Endothelial cell (in vitro differentiated cells): ENCODE measurements around the gene SH3RF1. TPM values are rescaled to one million over a fixed set of nuclear protein-coding genes. Genes with fewer than 3 reads are reported as not detected.

Experiments
- DNase-seq: peaks from one replicate; pipeline ENCODE4 v3.0.0; 2021; ENCODE audit warnings: low spot score
- H3K27ac Mint-ChIP-seq: one replicate; pipeline ENCODE4 v1.8.0; 2021; ENCODE audit warnings: mixed read lengths, inconsistent platforms; ENCODE audit not compliant: unreplicated experiment
- H3K27me3 Mint-ChIP-seq: one replicate; pipeline ENCODE4 v1.8.0; 2021; ENCODE audit warnings: mild to moderate bottlenecking, moderate library complexity, mixed read lengths, inconsistent platforms; ENCODE audit not compliant: unreplicated experiment
- H3K36me3 Mint-ChIP-seq: one replicate; pipeline ENCODE4 v1.8.0; 2021; ENCODE audit warnings: mild to moderate bottlenecking, low read depth, mixed read lengths, inconsistent platforms; ENCODE audit not compliant: unreplicated experiment
- H3K4me1 Mint-ChIP-seq: one replicate; pipeline ENCODE4 v1.8.0; 2021; ENCODE audit warnings: mild to moderate bottlenecking, mixed read lengths, inconsistent platforms; ENCODE audit not compliant: unreplicated experiment
- H3K4me3 Mint-ChIP-seq: one replicate; pipeline ENCODE4 v1.8.0; 2021; ENCODE audit warnings: mild to moderate bottlenecking, mixed read lengths, inconsistent platforms; ENCODE audit not compliant: unreplicated experiment
- H3K9me3 Mint-ChIP-seq: one replicate; pipeline ENCODE4 v1.8.0; 2021; ENCODE audit warnings: mixed read lengths, inconsistent platforms; ENCODE audit not compliant: unreplicated experiment
- CTCF ChIP-seq: fragments of 200-600 bp; sonication (generic); IDR thresholded peaks from one replicate; pipeline ENCODE4 v1.5.0; 2021; ENCODE audit warnings: antibody characterized with exemption; ENCODE audit not compliant: unreplicated experiment
- total RNA-seq: library from RNA; stranded (reverse); fragmentation: NEBNext Ultra II Directional; extraction: Animal tissue kit (Norgen Biotek cat#: 25700); gene quantifications from one replicate; pipeline ENCODE4 v1.2.1, GENCODE V29; 2021; ENCODE audit not compliant: unreplicated experiment

The SH3RF1 gene
- total RNA-seq, 1 donor from 2014 or later, result 23.5 TPM

DNA sequence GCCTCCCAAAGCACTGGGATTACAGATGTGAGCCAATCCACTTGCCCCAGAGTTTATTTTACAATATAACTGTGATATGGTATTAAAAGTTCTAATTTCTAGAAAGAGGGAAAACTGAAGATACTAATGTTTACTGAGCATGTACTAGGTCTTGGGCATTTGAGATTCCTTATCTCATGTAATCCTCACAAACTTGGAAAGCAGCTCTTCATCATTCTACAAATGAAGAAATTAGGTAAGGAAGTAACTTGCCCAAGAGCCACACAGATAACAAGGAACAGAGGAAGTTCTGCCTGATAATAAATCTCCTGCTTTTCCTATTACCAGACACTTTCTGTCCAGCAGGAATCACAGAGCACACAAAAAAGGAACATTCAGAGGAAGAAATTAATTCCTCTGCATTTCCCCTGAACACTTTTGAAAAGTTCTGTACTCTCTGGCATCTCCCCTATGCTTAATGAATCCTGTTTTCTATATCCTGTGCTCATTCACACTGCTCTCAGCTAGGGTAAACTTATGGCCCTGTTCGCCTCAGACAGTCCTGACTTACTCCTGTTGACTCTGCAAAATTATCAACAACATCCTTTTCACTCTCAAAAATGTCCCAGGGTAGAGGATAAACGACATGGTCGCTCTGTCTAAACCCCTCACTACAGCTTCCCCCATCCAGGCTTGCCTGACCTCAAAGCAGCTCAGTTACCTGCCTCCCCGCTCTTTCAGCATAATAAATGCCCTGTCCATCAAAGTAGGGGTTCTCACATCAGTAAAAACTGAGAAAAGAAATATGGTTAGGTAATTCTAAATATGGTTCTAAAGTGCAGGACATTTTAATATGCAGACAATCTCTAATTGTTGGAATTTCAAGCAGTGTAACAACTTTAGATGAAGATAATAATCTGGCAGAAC is 13.6 kb downstream of the SH3RF1 start:
- no peaks in the 10 kb centered on the region for H3K9me3 Mint-ChIP-seq
- peak overlapping the region; percentile 75 for H3K27ac Mint-ChIP-seq
- H3K4me3 Mint-ChIP-seq, result no peak overlapping the region
- peaks cover 65% of the 10 kb centered on the region for H3K4me1 Mint-ChIP-seq
- no peaks in the 10 kb centered on the region for H3K36me3 Mint-ChIP-seq
- DNase-seq, result no peak
- H3K27me3 Mint-ChIP-seq, result peaks cover 1% of the 10 kb centered on the region
- TF ChIP-seq CTCF, result no peak

DNA sequence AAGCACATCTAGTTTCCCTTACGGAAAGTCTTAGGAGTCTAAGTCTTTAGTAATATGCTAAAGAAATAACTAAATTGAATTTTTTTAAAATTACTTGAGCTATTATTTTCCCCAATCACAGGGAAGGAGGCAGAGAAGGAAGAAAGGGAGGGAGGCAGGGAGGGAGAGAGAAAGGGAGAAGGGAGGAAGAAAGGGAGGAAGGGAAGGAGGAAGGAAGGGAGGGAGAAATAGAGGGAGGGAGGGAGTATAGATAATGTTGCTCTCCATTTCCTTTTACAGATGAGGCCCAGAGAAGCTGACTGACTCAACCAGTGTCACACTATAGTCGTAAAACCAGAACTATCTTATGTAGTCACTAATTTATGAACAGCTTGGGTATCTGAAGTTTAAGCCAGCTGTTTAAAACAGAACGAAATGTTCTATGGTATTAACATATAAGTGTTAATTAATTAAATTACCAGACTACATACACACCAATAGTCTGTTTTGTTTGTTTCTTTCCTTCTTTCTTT is 14.6 kb downstream of the SH3RF1 start:
- Mint-ChIP-seq H3K27me3 (peaks cover 1% of the 10 kb centered on the region), H3K4me3 (no peak overlapping the region), H3K4me1 (peaks cover 70% of the 10 kb centered on the region), H3K36me3 (no peaks in the 10 kb centered on the region), H3K27ac (no peak overlapping the region), H3K9me3 (no peaks in the 10 kb centered on the region)
- TF ChIP-seq CTCF, result no peak
- no peak for DNase-seq

DNA sequence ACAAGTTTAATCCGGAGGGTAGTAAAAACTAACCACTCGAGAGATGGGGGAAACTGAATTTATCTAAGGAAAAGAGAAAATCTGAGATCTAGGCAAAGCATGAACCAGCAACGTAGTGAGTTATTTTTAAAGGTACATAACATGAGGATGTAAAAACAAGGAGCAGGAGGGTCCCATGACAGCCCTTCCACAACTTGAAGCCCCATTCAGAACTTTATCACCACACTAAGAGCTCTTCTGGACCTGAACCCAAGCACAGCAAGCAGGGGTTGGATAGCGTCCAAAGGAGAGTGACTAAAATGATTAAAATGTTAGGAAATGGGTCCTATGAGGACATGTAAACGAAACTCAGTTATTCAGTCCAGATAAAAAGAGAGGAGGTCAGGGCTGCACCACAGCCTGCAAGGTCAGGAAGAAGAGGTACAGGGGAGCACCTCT is 16.2 kb downstream of the SH3RF1 start:
- H3K9me3 Mint-ChIP-seq, result no peaks in the 10 kb centered on the region
- peaks cover 64% of the 10 kb centered on the region for H3K4me1 Mint-ChIP-seq
- peaks cover 1% of the 10 kb centered on the region for H3K36me3 Mint-ChIP-seq
- peaks cover 1% of the 10 kb centered on the region for H3K27me3 Mint-ChIP-seq
- no peak overlapping the region for H3K4me3 Mint-ChIP-seq
- no peak overlapping the region for H3K27ac Mint-ChIP-seq
- no peak for DNase-seq
- TF ChIP-seq CTCF, result no peak

- Mint-ChIP-seq H3K4me1 (peaks cover 63% of the 10 kb centered on the region), H3K36me3 (peaks cover 4% of the 10 kb centered on the region), H3K27me3 (no peaks in the 10 kb centered on the region), H3K27ac (no peak overlapping the region), H3K4me3 (no peak overlapping the region), H3K9me3 (no peaks in the 10 kb centered on the region)
- TF ChIP-seq CTCF, result no peak
- no peak for DNase-seq
These were observed 16.9 kb downstream of the SH3RF1 start for GRCh38 chr4:169253904-169254303.

GRCh38 chr4:169253113-169253671 is 17.6 kb downstream of the SH3RF1 start:
- no peak for DNase-seq
- no peak overlapping the region for H3K27ac Mint-ChIP-seq
- no peak for TF ChIP-seq CTCF
- H3K9me3 Mint-ChIP-seq, result no peaks in the 10 kb centered on the region
- peaks cover 6% of the 10 kb centered on the region for H3K36me3 Mint-ChIP-seq
- H3K27me3 Mint-ChIP-seq, result no peaks in the 10 kb centered on the region
- H3K4me1 Mint-ChIP-seq, result peaks cover 59% of the 10 kb centered on the region
- no peak overlapping the region for H3K4me3 Mint-ChIP-seq
